Measurements from ENCODE around the gene MAST4.

Gene MAST4

DNA sequence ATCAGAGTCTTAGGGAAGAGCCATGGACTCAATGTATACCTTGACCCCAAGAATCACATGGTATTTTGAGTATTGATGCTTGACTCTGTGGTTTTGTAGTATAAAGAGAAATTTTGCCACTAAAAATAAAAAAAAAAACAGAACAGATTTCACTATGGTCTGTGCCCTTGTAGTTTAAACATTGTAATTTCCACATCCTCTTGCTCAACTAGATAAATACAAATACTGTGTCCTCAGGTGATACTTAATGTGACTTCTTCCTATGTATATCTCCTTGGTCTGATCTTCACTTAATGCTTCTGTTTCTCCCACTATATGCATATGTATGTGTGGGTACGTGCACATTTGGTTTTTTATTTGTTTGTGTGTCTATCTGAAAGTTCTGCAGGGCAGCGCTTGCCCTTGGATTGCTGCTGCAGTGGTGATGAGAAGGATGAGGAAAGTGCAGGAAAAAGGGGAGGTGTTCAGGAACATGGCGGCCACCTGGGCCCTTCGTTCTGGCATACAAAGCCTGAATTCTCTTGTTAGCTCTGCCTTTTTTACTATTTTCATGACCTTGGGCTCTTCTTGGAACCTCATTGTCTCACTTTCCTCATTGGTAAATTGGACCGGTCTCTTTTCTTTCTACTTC, 222.2 kb downstream of the MAST4 start (continued):
- TF ChIP-seq, protein P1, sequence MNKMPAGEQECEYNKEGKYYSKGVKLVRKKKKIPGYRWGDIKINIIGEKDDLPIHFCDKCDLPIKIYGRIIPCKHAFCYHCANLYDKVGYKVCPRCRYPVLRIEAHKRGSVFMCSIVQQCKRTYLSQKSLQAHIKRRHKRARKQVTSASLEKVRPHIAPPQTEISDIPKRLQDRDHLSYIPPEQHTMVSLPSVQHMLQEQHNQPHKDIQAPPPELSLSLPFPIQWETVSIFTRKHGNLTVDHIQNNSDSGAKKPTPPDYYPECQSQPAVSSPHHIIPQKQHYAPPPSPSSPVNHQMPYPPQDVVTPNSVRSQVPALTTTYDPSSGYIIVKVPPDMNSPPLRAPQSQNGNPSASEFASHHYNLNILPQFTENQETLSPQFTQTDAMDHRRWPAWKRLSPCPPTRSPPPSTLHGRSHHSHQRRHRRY (tag by site-specific recombination; IDR thresholded peaks at IDR 0.05) = no peak
- TF ChIP-seq ZNF2 (tag by site-specific recombination; IDR thresholded peaks at IDR 0.05) = no peak
- no peak for TF ChIP-seq ZNF274 (IDR thresholded peaks at IDR 0.05; ENCODE audit: low read length)
- no peak for TF ChIP-seq ZNF274 (tag by site-specific recombination; IDR thresholded peaks at IDR 0.05; ENCODE audit: borderline replicate concordance)

DNA sequence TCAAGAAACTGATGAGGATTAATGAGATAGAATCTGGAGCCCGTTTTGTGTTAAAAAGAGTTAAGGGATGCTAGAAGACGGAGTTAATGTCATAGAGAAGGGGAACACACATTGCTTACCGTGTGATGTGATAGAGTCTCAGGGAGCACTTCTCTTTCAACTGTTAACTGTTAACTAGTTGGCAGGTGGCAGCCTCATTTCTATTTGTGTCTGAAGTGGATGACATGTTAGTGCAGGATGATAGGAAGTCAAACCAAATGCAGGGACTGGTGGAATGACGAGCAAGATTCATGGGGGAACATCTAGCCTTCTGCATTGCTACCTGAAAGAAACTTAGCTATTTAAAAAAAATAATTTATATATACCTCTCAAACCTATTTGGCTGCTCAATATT, 222.7 kb downstream of the MAST4 start:
- TF ChIP-seq, protein P2, sequence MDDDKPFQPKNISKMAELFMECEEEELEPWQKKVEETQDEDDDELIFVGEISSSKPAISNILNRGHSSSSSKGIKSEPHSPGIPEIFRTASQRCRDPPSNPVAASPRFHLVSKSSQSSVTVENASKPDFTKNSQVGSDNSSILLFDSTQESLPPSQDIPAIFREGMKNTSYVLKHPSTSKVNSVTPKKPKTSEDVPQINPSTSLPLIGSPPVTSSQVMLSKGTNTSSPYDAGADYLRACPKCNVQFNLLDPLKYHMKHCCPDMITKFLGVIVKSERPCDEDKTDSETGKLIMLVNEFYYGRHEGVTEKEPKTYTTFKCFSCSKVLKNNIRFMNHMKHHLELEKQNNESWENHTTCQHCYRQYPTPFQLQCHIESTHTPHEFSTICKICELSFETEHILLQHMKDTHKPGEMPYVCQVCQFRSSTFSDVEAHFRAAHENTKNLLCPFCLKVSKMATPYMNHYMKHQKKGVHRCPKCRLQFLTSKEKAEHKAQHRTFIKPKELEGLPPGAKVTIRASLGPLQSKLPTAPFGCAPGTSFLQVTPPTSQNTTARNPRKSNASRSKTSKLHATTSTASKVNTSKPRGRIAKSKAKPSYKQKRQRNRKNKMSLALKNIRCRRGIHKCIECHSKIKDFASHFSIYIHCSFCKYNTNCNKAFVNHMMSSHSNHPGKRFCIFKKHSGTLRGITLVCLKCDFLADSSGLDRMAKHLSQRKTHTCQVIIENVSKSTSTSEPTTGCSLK (tag by site-specific recombination; IDR thresholded peaks at IDR 0.05) = no peak
- TF ChIP-seq ZNF121 (tag by site-specific recombination; IDR thresholded peaks at IDR 0.05) (no peak), ZNF530 (tag by site-specific recombination; IDR thresholded peaks at IDR 0.05; ENCODE audit: low read depth) (no peak), ZBTB1 (tag by site-specific recombination; IDR thresholded peaks at IDR 0.05) (no peak), ZNF76 (tag by site-specific recombination; IDR thresholded peaks at IDR 0.05; ENCODE audit: borderline replicate concordance, low read depth) (no peak), HOXD13 (CRISPR knock-in tag; IDR thresholded peaks at IDR 0.05; ENCODE audit: borderline replicate concordance) (no peak), KLF7 (tag by site-specific recombination; IDR thresholded peaks at IDR 0.05; ENCODE audit: borderline replicate concordance) (no peak)
- Histone ChIP-seq H3K36me3 (ENCODE audit: control insufficient read depth in 2 of 2, insufficient read depth in 1 of 2, low read length in 2 of 2) (no peaks in the 10 kb centered on the region), H3K27ac (ENCODE audit: extremely low read depth, low read depth, low read length) (no peak overlapping the region), H3K9me3 (ENCODE audit: control insufficient read depth, insufficient read depth, low read depth, low read length) (no peaks in the 10 kb centered on the region), H3K4me3 (ENCODE audit: low read depth, low read length) (no peak overlapping the region), H3K4me1 (ENCODE audit: control insufficient read depth, insufficient read depth, low read length) (peaks cover 3% of the 10 kb centered on the region; the same call in 1 of the 2 replicates)
- ChIA-PET CTCF (interaction anchor here (0.6 to 1.7 kb wide), 5 partner anchors 10 to 511 kb away, joined by 3 to 5 read pairs (median 4); no protein-coding TSS in a partner anchor), POLR2A (no interaction called here)

DNA sequence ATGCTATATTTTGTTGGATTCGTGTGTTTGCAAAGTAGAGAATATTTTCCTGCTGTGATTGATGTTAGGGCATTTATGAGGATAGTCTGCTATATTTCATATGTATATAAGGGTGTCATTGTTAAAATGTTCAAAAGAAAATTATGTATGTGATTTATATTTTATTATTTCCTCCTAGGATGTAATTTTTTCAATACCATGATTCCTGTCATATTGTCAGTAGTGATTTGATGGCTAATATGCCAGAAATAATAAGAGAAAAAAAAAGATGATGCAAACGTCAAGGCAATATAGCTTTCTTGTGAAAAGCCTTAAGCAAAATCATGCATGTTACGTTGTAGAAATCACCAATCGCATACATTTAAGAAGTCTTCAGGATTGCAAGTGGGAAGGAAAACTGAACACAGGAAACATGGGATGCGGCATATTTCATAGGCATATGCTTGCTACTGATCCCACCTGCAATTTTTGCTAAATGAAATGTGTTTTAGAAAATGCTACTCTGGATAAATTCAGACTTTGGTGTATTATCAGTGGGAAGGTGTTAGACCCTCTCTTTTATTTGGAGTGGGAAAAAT, 224.5 kb downstream of the MAST4 start:
- TF ChIP-seq ZNF623 (tag by site-specific recombination; IDR thresholded peaks at IDR 0.05) (no peak), SCRT2 (tag by site-specific recombination; IDR thresholded peaks at IDR 0.05) (no peak), SP2 (tag by site-specific recombination; IDR thresholded peaks at IDR 0.05) (no peak), ZNF366 (tag by site-specific recombination; conservative IDR thresholded peaks at IDR 0.05) (no peak), ZNF423 (tag by site-specific recombination; IDR thresholded peaks at IDR 0.05) (no peak), ZNF133 (tag by site-specific recombination; IDR thresholded peaks at IDR 0.05) (no peak), ZNF302 (tag by site-specific recombination; IDR thresholded peaks at IDR 0.05; ENCODE audit: low read depth) (no peak), ZNF112 (tag by site-specific recombination; IDR thresholded peaks at IDR 0.05) (no peak), ZFP41 (tag by site-specific recombination; IDR thresholded peaks at IDR 0.05; ENCODE audit: borderline replicate concordance) (no peak), ZBTB48 (tag by site-specific recombination; IDR thresholded peaks at IDR 0.05) (no peak), ZNF174 (tag by site-specific recombination; IDR thresholded peaks at IDR 0.05) (no peak), ZNF473 (tag by site-specific recombination; IDR thresholded peaks at IDR 0.05) (no peak), ZNF555 (tag by site-specific recombination; conservative IDR thresholded peaks at IDR 0.05) (no peak)
- TF ChIP-seq, protein P3, sequence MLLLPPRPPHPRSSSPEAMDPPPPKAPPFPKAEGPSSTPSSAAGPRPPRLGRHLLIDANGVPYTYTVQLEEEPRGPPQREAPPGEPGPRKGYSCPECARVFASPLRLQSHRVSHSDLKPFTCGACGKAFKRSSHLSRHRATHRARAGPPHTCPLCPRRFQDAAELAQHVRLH (tag by site-specific recombination; IDR thresholded peaks at IDR 0.05) = no peak
- TF ChIP-seq, protein P4, sequence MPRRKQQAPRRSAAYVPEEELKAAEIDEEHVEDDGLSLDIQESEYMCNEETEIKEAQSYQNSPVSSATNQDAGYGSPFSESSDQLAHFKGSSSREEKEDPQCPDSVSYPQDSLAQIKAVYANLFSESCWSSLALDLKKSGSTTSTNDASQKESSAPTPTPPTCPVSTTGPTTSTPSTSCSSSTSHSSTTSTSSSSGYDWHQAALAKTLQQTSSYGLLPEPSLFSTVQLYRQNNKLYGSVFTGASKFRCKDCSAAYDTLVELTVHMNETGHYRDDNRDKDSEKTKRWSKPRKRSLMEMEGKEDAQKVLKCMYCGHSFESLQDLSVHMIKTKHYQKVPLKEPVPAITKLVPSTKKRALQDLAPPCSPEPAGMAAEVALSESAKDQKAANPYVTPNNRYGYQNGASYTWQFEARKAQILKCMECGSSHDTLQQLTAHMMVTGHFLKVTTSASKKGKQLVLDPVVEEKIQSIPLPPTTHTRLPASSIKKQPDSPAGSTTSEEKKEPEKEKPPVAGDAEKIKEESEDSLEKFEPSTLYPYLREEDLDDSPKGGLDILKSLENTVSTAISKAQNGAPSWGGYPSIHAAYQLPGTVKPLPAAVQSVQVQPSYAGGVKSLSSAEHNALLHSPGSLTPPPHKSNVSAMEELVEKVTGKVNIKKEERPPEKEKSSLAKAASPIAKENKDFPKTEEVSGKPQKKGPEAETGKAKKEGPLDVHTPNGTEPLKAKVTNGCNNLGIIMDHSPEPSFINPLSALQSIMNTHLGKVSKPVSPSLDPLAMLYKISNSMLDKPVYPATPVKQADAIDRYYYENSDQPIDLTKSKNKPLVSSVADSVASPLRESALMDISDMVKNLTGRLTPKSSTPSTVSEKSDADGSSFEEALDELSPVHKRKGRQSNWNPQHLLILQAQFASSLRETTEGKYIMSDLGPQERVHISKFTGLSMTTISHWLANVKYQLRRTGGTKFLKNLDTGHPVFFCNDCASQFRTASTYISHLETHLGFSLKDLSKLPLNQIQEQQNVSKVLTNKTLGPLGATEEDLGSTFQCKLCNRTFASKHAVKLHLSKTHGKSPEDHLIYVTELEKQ (tag by site-specific recombination; IDR thresholded peaks at IDR 0.05; ENCODE audit: borderline replicate concordance) = no peak
- CTCF ChIA-PET = interaction anchor here (0.9 to 1.5 kb wide), 3 partner anchors 9 to 513 kb away, joined by 4 to 5 read pairs (median 5); no protein-coding TSS in a partner anchor
- Histone ChIP-seq H3K4me3 (ENCODE audit: low read depth, low read length) (no peak overlapping the region), H3K27ac (ENCODE audit: extremely low read depth, low read depth, low read length) (no peak overlapping the region), H3K9me3 (ENCODE audit: control insufficient read depth, insufficient read depth, low read depth, low read length) (no peaks in the 10 kb centered on the region), H3K4me1 (ENCODE audit: control insufficient read depth, insufficient read depth, low read length) (no peaks in the 10 kb centered on the region), H3K36me3 (ENCODE audit: control insufficient read depth in 2 of 2, insufficient read depth in 1 of 2, low read length in 2 of 2) (no peaks in the 10 kb centered on the region)
- POLR2A ChIA-PET = no interaction called here
